ENCODE data around the gene EMCN.
"Not testable (repeated sequence)": the region's sequence is repeated elsewhere in the genome, so short reads cannot be mapped to it uniquely, and the experiment has no call there.

The EMCN gene

GRCh38 chr4:100379583-100380105 lies 138.2 kb downstream of the EMCN start:
- DNase-seq = no peak

- DNase-seq = no peak
Measured at GRCh38 chr4:100372432-100372831, 145.4 kb downstream of the EMCN start.

GRCh38 chr4:100369871-100370270 lies 148.0 kb downstream of the EMCN start:
- no peak for DNase-seq

- no peak for DNase-seq
Measured at GRCh38 chr4:100367451-100367850, 150.4 kb downstream of the EMCN start.

- no peak for DNase-seq
Measured at GRCh38 chr4:100366213-100366612, 151.6 kb downstream of the EMCN start.

GRCh38 chr4:100362366-100362765 lies 155.5 kb downstream of the EMCN start:
- no peak for DNase-seq

GRCh38 chr4:100361336-100361735 lies 156.5 kb downstream of the EMCN start:
- no peak for DNase-seq

GRCh38 chr4:100360211-100360610 lies 157.6 kb downstream of the EMCN start:
- DNase-seq = no peak

GRCh38 chr4:100359441-100359840 lies 158.4 kb downstream of the EMCN start:
- DNase-seq = no peak

- DNase-seq = no peak
Measured at GRCh38 chr4:100357542-100357941, 160.3 kb downstream of the EMCN start.

- no peak for DNase-seq
Measured at GRCh38 chr4:100356172-100356571, 161.7 kb downstream of the EMCN start.

GRCh38 chr4:100352352-100352751 lies 165.5 kb downstream of the EMCN start:
- not testable (repeated sequence) for DNase-seq

- DNase-seq = no peak
Measured at GRCh38 chr4:100348473-100348872, 169.3 kb downstream of the EMCN start.

GRCh38 chr4:100347241-100347640 lies 170.6 kb downstream of the EMCN start:
- no peak for DNase-seq

- DNase-seq = no peak
Measured at GRCh38 chr4:100345585-100345984, 172.2 kb downstream of the EMCN start.
